Jurkat, Clone E6-1 (cell line): Measurements from ENCODE around the gene ATOH1. TPM values are rescaled to one million over a fixed set of nuclear protein-coding genes. Genes with fewer than 3 reads are reported as not detected.

Experiments used
- DNase-seq: peaks from one replicate; pipeline ENCODE4 v3.0.0-alpha.2; 2011; ENCODE audit warnings: low read depth, low spot score
- H3K4me3 ChIP-seq: 2 replicates; pipeline ENCODE4 v1.5.1; 2011; ENCODE audit warnings: mild to moderate bottlenecking, low read length, control low read depth, moderate library complexity
- polyA plus RNA-seq: library from polyadenylated mRNA; unstranded; fragments of >200 nt; gene quantifications from one replicate; pipeline ENCODE4 v1.2.1, GENCODE V29; 2012; ENCODE audit warnings: missing spikeins; ENCODE audit not compliant: insufficient read length, insufficient read depth

ATOH1 gene, protein sequence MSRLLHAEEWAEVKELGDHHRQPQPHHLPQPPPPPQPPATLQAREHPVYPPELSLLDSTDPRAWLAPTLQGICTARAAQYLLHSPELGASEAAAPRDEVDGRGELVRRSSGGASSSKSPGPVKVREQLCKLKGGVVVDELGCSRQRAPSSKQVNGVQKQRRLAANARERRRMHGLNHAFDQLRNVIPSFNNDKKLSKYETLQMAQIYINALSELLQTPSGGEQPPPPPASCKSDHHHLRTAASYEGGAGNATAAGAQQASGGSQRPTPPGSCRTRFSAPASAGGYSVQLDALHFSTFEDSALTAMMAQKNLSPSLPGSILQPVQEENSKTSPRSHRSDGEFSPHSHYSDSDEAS
- polyA plus RNA-seq = 0.53 TPM

DNA sequence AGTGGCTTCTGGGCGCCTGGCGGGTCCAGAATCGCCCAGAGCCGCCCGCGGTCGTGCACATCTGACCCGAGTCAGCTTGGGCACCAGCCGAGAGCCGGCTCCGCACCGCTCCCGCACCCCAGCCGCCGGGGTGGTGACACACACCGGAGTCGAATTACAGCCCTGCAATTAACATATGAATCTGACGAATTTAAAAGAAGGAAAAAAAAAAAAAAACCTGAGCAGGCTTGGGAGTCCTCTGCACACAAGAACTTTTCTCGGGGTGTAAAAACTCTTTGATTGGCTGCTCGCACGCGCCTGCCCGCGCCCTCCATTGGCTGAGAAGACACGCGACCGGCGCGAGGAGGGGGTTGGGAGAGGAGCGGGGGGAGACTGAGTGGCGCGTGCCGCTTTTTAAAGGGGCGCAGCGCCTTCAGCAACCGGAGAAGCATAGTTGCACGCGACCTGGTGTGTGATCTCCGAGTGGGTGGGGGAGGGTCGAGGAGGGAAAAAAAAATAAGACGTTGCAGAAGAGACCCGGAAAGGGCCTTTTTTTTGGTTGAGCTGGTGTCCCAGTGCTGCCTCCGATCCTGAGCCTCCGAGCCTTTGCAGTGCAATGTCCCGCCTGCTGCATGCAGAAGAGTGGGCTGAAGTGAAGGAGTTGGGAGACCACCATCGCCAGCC lies at the start of gene ATOH1:
TSS of gene ATOH1 (plus strand) at position 422 of the 663 bp plus-strand sequence. CDS start at position 596, 174 bp downstream.
- peak within 1 kb of the TSS; percentile 32 for H3K4me3 ChIP-seq
- DNase-seq = no peak

DNA sequence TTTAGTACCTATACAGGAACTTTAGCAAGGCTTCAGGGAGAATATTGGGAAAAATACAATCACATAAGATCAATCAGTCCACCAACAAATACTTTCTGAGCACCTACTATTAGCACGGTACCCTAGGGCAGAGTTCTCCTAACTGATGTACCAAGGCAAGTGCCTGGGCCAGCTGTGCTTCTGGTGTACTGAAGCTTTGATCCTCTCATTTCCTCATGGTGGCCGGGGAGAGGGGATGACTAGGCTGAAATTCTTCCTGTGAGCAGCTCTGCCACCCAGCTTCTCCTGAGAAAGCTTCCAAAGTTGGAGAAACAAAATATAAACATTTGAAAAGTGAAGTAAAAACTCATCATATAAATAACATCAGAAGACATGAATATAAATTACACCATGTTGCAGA lies 49.3 kb upstream of the ATOH1 start:
- H3K4me3 ChIP-seq = no peak overlapping the region
- DNase-seq = no peak

DNA sequence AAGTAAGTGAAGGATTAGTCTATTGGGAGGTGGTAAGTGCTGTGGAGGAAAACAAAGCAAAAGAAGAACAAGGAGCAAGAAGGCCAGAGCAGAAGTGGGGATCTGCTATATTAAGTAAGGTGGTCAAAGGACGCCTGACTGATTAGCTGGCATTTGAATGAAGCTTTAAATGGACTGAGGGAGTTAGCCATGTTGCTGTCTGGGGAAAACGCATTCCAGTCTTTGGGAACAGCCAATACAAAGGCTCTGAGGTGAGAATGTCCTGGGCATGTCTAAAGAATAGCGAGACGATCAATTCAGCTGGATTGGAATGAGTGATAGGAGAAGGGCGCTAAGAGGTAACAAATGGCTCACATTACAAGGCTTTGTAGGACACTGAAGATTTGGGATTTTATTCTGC lies 48.5 kb upstream of the ATOH1 start:
- DNase-seq = no peak
- no peak overlapping the region for H3K4me3 ChIP-seq

DNA sequence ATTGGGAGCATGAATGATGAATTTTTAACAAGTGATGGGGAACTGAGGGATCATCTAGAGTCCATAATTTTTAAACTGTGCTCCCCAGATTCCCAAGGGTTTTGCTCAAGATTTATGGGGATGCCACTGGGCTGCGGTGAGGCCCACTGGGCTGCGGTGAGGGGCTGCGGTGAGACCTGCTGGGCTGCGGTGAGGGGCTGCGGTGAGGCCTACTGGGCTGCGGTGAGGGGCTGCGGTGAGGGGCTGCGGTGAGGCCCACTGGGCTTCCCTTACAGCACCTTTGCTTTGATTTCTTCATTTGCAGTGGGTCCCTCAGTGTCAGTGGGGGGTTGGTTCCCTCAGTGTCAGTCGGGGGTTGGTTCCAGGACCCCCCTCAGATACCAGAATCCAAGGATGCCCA lies 47.4 kb upstream of the ATOH1 start:
- H3K4me3 ChIP-seq = no peak overlapping the region
- DNase-seq = no peak

DNA sequence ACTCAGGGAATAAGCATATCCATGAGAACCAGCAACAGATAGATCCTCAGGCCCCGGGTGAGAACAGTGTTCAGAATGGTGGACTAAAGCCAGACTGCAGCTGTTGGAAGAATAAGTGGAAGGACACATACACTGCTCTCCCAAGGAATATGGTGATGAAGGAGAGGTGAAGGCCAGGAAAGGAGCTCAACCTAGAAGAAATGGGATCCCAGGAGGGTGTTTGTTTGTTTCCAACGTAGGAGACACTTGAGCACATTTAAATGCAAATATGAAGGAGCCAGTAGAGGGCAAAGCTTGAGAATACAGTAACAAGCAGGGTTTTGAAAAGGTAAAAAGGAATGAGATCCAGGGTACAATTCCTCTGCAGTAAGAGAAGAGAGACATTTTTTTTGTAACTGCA lies 42.4 kb upstream of the ATOH1 start:
- no peak for DNase-seq
- H3K4me3 ChIP-seq = no peak overlapping the region

DNA sequence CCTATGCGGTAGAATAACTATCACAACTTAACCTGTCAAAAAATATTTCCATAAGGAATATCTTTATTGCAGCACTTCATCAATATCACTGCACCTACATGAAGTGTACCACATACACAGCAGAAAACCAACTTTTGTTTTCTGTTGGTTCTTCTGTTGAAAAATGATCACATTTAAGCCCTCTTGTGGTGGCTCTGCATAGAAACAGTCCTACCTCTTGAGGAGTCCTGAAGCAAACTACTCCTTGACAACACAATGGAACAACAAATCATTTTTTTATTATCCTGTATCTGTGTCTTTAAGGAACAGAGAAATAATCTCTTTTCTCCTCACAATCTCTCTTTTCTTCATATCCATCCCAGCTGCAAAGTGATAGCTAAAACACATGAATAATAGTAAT lies 39.8 kb upstream of the ATOH1 start:
- no peak overlapping the region for H3K4me3 ChIP-seq
- peak; percentile 37 for DNase-seq

DNA sequence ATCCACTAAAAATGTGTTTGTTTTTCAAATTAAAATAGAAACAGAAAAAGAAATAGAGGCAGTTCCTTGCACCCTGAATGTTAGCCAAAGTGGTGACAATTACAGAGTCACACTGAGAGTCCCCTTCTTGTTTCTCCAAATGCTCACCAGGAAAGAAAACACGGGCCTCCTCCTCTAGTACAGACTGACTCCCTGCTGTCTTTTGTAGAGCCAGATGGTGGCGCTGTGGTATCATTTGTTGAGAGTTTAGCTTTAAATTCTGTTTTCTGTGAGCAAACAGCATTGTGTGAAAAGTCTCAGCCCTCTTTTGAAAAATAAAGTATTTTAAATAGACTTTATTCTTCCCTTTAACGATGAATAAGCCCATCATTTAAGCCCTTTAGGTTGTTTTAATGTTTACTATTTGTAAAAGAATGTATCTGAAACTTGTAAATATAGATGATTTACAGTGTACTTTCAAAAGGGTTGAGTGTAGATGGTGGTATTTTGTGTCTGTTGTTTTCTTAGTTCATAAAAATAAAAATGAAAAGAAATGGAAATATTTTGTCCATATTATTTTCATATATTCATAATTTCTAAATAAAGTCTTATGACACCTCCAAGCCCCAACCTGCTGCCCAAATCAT lies 36.9 kb upstream of the ATOH1 start:
- H3K4me3 ChIP-seq = no peak overlapping the region
- peak; percentile 33 for DNase-seq

DNA sequence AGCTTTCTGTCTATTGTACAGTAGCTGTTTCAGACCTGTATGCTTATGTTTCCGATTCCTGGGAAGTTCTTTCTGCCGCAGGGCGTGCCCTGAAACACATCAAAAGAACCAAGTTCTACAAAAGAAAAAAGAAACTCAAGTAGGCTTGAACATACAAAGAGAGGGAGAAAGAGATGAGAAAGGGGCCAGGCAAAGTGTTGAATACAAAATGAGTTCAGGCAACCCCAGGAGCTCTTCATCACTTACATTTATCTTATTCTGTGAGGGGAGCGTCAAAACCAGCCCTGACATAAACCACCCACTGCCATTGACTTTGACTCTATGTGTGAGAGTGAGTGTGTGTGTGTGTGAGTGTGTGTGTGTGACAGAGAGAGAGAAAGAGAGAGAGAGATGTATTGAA lies 26.5 kb upstream of the ATOH1 start:
- DNase-seq = no peak
- no peak overlapping the region for H3K4me3 ChIP-seq

DNA sequence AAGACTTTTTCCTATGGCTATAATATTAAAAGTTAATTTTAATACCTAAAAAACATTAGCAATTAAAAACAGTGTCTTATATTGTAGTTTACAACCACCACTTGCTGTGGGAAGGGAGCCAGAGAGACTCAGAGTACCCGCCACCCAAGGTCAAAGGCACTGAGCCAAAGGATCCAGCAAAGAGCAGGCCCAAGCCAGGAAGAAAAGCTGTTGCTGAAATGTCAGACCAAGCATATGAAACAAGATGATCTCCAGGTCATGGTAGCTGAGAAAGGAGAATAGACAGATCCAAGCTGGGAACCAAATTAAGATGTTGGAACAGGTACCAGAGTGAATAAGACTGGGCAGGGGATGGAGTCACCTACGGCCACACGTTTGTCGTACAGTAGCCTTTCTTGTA lies 18.8 kb upstream of the ATOH1 start:
- H3K4me3 ChIP-seq = no peak overlapping the region
- DNase-seq = no peak

DNA sequence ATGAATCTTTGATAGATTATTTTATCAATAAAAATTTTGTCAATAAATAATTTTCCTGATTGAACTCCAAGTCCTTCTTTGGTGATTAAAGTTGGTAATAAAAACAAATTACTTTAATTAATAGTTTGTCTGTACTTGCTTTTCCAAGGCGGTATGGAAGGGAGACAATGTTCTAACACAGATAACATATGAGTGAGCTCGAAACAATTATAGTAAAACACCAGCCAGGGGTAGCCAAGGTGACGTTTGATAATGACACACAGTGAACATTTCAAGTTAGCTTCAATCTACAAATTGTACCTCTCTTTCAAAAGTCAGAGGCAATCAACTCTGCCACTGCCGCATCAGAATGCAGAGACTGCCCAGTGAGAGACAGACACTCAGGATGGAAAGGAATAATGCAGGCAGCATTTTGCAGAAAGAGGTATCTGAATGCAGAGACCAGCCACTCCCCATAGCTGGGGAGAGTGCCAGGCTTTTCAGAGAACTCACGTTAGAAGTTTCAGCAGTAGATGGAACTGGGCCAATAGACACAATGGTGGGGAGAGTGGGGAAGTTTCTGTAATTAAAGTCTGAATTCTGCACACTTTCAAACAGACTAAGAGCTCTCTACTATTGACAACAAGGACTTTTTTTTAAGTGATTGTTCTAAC lies 18.1 kb upstream of the ATOH1 start:
- no peak overlapping the region for H3K4me3 ChIP-seq
- DNase-seq = no peak

DNA sequence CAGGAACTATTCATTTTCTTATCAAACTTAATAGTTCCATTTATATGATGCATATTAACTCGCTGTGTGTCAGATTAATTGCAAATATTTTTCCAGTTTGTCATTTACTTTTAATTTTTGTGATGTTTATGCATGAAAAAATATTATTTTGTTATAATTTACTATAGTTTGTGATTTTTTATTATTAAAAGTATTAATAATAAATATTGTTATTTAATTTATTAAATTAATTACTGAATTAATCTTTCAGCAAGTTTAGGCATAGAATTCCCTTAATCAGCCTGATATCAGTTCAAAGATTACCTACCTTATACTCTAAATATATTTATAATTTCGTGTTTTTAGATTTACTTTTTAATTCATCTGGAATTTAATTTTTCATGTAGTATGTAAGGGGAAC lies 15.5 kb upstream of the ATOH1 start:
- H3K4me3 ChIP-seq = no peak overlapping the region
- no peak for DNase-seq

DNA sequence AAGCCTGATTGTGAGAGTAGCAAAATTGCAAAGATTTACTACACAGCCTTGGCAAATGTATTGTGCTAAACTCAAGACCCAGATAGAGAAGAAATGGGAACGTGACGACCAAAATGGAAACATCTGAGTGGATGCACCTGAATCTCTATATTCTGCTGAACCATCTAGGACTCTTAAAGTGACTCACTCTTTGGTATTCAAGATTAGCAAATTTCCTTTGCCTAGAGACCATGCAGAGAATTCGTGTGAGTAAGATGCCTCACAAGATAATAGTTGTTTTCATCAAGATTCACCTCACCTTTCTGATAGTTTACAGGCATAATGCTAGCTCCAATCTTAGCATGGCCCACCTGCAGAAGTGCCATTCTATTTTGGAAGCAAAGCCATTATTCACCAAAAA lies 14.4 kb upstream of the ATOH1 start:
- DNase-seq = no peak
- no peak overlapping the region for H3K4me3 ChIP-seq

DNA sequence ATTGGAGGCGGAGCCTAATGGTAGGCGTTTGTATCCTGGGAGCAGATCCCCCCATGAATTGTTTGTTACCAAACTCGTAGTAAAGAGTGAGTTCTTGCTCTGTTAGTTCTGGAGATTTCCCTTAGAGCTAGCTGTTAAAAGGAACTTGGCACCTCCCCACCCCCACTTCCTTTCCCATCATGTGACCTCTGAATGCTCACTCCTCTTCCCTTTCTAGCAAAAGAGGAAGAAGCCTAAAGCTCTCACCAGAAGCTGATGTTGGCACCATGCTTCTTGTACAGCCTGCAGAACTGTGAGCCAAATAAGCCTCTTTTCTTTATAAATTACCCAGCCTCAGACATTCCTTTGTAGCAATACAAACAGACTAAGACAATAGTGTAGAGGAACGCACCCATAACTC lies 13.8 kb upstream of the ATOH1 start:
- peak; percentile 17 for DNase-seq
- no peak overlapping the region for H3K4me3 ChIP-seq

DNA sequence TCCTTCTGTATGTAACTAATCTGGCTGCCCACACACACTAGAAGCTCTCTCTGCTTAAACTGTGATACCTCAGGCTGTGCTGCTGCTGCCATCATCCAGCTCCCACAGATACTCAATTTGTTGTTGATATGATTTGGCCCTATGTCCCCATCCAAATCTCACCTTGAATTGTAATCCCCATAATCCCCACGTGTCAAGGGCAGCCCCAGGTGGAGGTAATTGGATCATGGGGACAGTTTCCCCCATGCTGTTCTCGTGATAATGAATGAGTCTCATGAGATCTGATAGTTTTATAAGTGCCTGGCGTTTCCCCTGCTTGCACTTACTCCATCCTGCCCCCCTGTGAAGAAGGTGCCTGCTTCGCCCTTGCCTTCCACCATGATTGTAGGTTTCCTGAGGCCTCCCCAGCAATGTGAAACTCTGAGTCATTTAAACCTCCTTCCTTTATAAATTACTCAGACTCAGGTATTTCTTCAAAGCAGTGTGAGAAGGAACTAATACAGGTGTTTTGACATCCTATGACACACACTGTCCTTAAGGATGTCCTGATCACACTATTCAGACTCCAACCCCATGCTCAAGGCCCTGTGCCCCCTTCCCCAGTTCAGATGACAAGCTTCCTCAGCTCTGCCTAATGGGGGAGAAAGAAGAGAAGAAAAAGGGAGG lies 2.9 kb upstream of the ATOH1 start:
- H3K4me3 ChIP-seq = no peak overlapping the region
- no peak for DNase-seq

DNA sequence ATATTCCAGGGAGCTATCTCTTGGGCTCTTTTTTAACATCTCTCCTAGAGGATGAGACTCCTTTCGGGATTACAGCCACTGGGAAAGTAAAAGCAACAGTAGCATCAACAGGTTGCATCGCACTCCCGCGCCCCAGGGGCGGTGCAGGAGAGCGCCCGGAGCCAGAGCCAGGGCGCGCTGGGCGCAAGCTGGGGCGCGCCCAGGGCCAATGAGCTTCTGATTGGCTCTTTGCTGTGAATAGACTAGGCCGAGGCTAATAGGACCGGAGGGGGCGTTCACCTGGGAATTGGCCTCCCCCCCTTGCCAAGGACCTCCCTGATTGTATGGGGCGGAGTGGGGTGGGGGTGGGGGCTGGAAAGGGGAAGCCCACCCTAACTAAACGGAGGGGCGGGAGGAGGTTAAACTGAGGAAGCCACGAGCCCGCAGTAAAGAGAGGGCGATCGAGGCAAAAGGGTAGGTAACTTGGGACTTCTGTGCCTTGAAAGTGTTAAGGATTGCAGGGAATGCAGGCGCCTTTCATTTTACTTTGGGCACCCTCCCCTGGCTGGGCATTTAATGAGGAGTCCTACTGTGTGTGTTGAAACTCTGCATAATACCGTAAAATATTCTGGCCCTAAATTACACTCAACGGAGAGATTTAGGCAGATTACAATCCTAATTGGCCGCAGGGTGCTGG lies 1.1 kb upstream of the ATOH1 start:
- H3K4me3 ChIP-seq = no peak overlapping the region
- no peak for DNase-seq

DNA sequence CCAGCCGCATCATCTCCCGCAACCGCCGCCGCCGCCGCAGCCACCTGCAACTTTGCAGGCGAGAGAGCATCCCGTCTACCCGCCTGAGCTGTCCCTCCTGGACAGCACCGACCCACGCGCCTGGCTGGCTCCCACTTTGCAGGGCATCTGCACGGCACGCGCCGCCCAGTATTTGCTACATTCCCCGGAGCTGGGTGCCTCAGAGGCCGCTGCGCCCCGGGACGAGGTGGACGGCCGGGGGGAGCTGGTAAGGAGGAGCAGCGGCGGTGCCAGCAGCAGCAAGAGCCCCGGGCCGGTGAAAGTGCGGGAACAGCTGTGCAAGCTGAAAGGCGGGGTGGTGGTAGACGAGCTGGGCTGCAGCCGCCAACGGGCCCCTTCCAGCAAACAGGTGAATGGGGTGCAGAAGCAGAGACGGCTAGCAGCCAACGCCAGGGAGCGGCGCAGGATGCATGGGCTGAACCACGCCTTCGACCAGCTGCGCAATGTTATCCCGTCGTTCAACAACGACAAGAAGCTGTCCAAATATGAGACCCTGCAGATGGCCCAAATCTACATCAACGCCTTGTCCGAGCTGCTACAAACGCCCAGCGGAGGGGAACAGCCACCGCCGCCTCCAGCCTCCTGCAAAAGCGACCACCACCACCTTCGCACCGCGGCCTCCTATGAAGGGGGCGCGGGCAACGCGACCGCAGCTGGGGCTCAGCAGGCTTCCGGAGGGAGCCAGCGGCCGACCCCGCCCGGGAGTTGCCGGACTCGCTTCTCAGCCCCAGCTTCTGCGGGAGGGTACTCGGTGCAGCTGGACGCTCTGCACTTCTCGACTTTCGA lies 654 bp downstream of the ATOH1 start:
- DNase-seq = no peak
- H3K4me3 ChIP-seq = peak overlapping the region; percentile 32

DNA sequence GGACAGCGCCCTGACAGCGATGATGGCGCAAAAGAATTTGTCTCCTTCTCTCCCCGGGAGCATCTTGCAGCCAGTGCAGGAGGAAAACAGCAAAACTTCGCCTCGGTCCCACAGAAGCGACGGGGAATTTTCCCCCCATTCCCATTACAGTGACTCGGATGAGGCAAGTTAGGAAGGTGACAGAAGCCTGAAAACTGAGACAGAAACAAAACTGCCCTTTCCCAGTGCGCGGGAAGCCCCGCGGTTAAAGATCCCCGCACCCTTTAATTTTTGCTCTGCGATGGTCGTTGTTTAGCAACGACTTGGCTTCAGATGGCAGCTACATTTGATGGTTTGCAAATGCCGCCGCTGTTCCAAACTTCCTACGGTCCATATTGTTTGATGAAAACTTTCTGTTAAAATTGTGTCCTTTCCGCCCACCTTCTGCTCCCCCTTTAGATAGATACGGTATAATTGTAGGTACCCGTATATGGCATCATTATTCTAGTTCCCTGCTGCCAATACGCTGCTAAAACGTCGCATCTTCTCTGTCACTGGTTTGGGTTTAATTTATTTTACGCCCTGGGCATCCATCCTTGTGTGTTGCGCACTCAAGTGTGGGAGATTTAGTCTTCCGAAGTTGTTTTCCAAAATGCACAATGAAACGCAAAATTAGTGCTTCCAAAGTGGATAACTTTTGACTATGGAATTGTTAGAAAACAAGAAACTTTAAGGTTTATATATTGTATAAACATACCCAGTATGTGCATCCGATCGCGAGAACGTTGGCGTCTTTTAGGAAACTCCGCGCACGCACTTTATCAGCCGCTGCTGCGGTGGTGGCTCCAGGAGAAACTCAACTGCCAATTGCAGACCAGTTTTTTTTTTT lies 1.5 kb downstream of the ATOH1 start:
- H3K4me3 ChIP-seq = no peak overlapping the region
- DNase-seq = no peak
